HepG2 (cell line): Measurements from ENCODE around the gene RTEL1. TPM values are rescaled to one million over a fixed set of nuclear protein-coding genes. Genes with fewer than 3 reads are reported as not detected.
A peak's percentile ranks its signal among the peaks of the same experiment; 100 is the strongest.

ENCODE experiments used
- AGO1 ChIP-seq: fragments of 200-400 bp; formaldehyde crosslinking; IDR thresholded peaks from 2 replicates; pipeline ENCODE4 v1.6.1; 2017; ENCODE audit warnings: mild to moderate bottlenecking, low read depth, low read length, moderate library complexity; ENCODE audit not compliant: poor library complexity, severe bottlenecking
- AKAP8 ChIP-seq: sonication (generic); formaldehyde crosslinking; IDR thresholded peaks from 2 replicates; pipeline ENCODE4 v1.5.1; 2020; ENCODE audit warnings: mild to moderate bottlenecking, missing genetic modification reagents
- ARID5B ChIP-seq: IDR thresholded peaks from 2 replicates; pipeline ENCODE4 v1.4.0; 2020; ENCODE audit warnings: mild to moderate bottlenecking, missing genetic modification reagents
- DDIT3 ChIP-seq: sonication (generic); formaldehyde crosslinking; IDR thresholded peaks from 2 replicates; pipeline ENCODE4 v1.4.0; 2020; ENCODE audit warnings: mild to moderate bottlenecking, missing genetic modification reagents
- KDM3A ChIP-seq: IDR thresholded peaks from 2 replicates; pipeline ENCODE4 v1.6.1; 2018; ENCODE audit warnings: low read depth, missing compliant biosample characterization
- KLF9 ChIP-seq: IDR thresholded peaks from 2 replicates; pipeline ENCODE4 v1.6.1; 2016; ENCODE audit warnings: low read depth
- MLXIP ChIP-seq: sonication (generic); formaldehyde crosslinking; IDR thresholded peaks from 2 replicates; pipeline ENCODE4 v1.9.0; 2021; ENCODE audit warnings: missing genetic modification reagents, borderline replicate concordance
- MNT ChIP-seq: fragments of 450-650 bp; IDR thresholded peaks from 2 replicates; pipeline ENCODE4 v1.6.1; 2016
- NKX3-1 ChIP-seq: sonication (generic); formaldehyde crosslinking; IDR thresholded peaks from 2 replicates; pipeline ENCODE4 v1.5.0; 2020; ENCODE audit warnings: missing genetic modification reagents
- STAG1 ChIP-seq: sonication (generic); formaldehyde crosslinking; IDR thresholded peaks from 2 replicates; pipeline ENCODE4 v1.4.0; 2020; ENCODE audit warnings: missing genetic modification reagents
- ZBTB20 ChIP-seq: sonication (generic); formaldehyde crosslinking; IDR thresholded peaks from 2 replicates; pipeline ENCODE4 v1.8.1; 2023; ENCODE audit warnings: missing genetic modification reagents, low read depth, mild to moderate bottlenecking, borderline replicate concordance
- ZBTB33 ChIP-seq: sonication (generic); formaldehyde crosslinking; IDR thresholded peaks from 2 replicates; pipeline ENCODE4 v1.4.0; 2020; ENCODE audit warnings: missing genetic modification reagents
- ZBTB7B ChIP-seq: sonication (generic); formaldehyde crosslinking; IDR thresholded peaks from 2 replicates; pipeline ENCODE4 v1.4.0; 2020; ENCODE audit warnings: missing genetic modification reagents
- polyA plus RNA-seq, 8 experiments: library from polyadenylated mRNA; depleted of rRNA in 3 of 8; stranded (reverse) in 7 of 8; unstranded in 1 of 8; fragments of >200 nt; fragmentation: Illumina TruSeq in 4 of 8; extraction: Trizol in 4 of 8; gene quantifications; 2 replicates each; pipeline versions ENCODE4 v1.2.1 to v1.2.3, GENCODE V29; 2011 to 2016; ENCODE audit warnings: low read depth in 4 of 8, missing spikeins in 1 of 8, mixed read lengths in 1 of 8; ENCODE audit not compliant: insufficient read depth in 1 of 8
- total RNA-seq, 5 experiments: library from RNA; depleted of rRNA; stranded (reverse); fragments of >200 nt; fragmentation: Illumina TruSeq; extraction: Trizol; gene quantifications; 2 replicates each; pipeline ENCODE4 v1.2.3, GENCODE V29; 2016; ENCODE audit warnings: low read depth in 1 of 5

Gene RTEL1
- total and polyA plus RNA-seq, 2 of the 13 experiments (the other 11 are each of a cell fraction or from before 2014, with no cell fraction given), result 21.8 to 36.4 TPM

GRCh38 chr20:63689046-63690002, 31.2 kb downstream of the RTEL1 start (continued):
- TF ChIP-seq ARID5B (CRISPR knock-in tag) (no peak), KLF9 (CRISPR knock-in tag) (no peak), DDIT3 (CRISPR knock-in tag) (no peak), ZBTB33 (CRISPR knock-in tag) (peak; percentile 69; the same call in 1 of the 2 replicates), ZBTB7B (no peak), MNT (no peak), ZBTB20 (no peak), AKAP8 (0 out of 2 replicates have a peak, but pooled peaks have one; percentile 27), NKX3-1 (no peak), KDM3A (CRISPR knock-in tag) (peak; percentile 5; the same call in 1 of the 2 replicates), MLXIP (CRISPR knock-in tag) (no peak), STAG1 (CRISPR knock-in tag) (no peak), AGO1 (peak; percentile 94)
